GM18508 (cell line): Measurements from ENCODE around the gene RAB5B.
"Not testable (repeated sequence)": the region's sequence is repeated elsewhere in the genome, so short reads cannot be mapped to it uniquely, and the experiment has no call there.

Experiments used
- ATAC-seq: cut with Tn5 transposase; IDR thresholded peaks from one replicate; pipeline ENCODE4 v1.9.1; 2021; ENCODE audit warnings: moderate number of reproducible peaks; ENCODE audit not compliant: insufficient read depth, unreplicated experiment

RAB5B gene

GRCh38 chr12:55981882-55982281, 8.0 kb downstream of the RAB5B start:
- ATAC-seq, result not testable (repeated sequence)

GRCh38 chr12:55982319-55982936, 8.6 kb downstream of the RAB5B start:
- peak; percentile 59 for ATAC-seq

- ATAC-seq, result no peak
Measured at GRCh38 chr12:55983232-55983842, 9.5 kb downstream of the RAB5B start.

GRCh38 chr12:55984861-55985260, 11.0 kb downstream of the RAB5B start:
- no peak for ATAC-seq

GRCh38 chr12:55985341-55985740, 11.5 kb downstream of the RAB5B start:
- ATAC-seq, result no peak

GRCh38 chr12:55985976-55986375, 12.1 kb downstream of the RAB5B start:
- ATAC-seq, result not testable (repeated sequence)

- ATAC-seq, result no peak
Measured at GRCh38 chr12:55991110-55991509, 17.2 kb downstream of the RAB5B start.

- ATAC-seq, result no peak
Measured at GRCh38 chr12:55993230-55993853, 19.5 kb downstream of the RAB5B start.

- no peak for ATAC-seq
Measured at GRCh38 chr12:55995366-55995765, 21.5 kb downstream of the RAB5B start.

- ATAC-seq, result no peak
Measured at GRCh38 chr12:55996201-55996714, 22.4 kb downstream of the RAB5B start.

- peak; percentile 94 for ATAC-seq
Measured at GRCh38 chr12:55996715-55997534, 23.0 kb downstream of the RAB5B start, which contains the start of gene SUOX. Gene SUOX (plus strand): TSS chr12:55997276. CDS start chr12:56002222, 4,946 bp downstream.

- ATAC-seq, result no peak
Measured at GRCh38 chr12:55997535-55997859, 23.6 kb downstream of the RAB5B start.

GRCh38 chr12:55999522-55999921, 25.6 kb downstream of the RAB5B start:
- not testable (repeated sequence) for ATAC-seq

- not testable (repeated sequence) for ATAC-seq
Measured at GRCh38 chr12:55999999-56000540, 26.2 kb downstream of the RAB5B start.

- no peak for ATAC-seq
Measured at GRCh38 chr12:56001487-56002100, 27.7 kb downstream of the RAB5B start.

GRCh38 chr12:56003376-56003775, 29.5 kb downstream of the RAB5B start:
- not testable (repeated sequence) for ATAC-seq

- no peak for ATAC-seq
Measured at GRCh38 chr12:56004211-56004610, 30.3 kb downstream of the RAB5B start.

- ATAC-seq, result no peak
Measured at GRCh38 chr12:56007564-56008559, 34.0 kb downstream of the RAB5B start.

GRCh38 chr12:56010111-56010570, 36.3 kb downstream of the RAB5B start:
- ATAC-seq, result no peak
